D341Med (cell line): ENCODE results near the gene C15orf62.

Experiments used
- DNase-seq: peaks from one replicate; pipeline ENCODE4 v3.0.0; 2012; ENCODE audit warnings: low spot score

The C15orf62 gene, protein sequence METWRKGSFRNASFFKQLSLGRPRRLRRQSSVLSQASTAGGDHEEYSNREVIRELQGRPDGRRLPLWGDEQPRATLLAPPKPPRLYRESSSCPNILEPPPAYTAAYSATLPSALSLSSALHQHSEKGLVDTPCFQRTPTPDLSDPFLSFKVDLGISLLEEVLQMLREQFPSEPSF

DNA sequence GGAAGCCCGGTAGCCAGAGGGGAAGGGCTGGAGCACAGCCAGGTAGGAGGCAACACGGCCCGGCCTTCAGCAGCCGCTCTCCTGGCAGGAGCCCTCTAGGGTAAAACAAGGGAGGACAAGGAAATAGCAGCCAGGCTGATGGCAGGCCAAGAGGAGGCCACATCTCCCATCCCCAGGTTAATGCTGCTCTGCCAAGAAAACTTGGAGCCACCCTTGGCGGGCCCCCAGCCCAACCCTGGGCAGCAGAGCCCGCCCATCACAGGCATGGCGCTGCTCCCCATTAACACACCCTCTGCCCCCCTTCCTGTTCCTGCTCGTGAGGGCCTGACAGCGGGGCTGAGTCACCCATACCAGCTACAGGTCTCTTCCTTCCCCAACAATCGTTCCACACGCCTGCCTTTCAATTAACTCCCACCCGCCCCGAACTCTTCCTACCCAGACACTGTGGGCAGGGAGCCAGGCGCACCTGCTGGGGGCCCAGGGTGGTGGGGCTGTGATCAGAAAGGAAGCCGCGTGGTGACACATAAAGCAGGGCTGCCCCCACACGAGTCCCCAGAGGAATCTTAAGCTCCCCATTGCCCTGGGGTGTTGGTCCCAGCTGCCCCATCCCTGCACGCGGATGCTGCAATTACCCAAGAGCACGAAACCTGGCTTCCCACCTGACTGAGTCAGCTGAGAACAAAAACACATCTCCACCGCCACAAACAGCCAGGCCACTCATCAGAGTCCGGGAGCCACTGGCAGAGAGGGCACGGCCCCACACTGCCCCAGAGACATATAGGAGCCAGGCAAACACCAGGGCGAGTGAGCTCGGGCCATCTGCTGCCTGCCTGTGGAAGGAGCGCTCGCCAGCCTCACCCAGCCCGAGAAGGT lies at the start of gene C15orf62:
C15orf62 (plus strand) TSS at position 707 of the 873 bp plus-strand sequence. CDS start 516 bp downstream, outside the sequence.
- DNase-seq = peak; percentile 65

- no peak for DNase-seq
Measured at GRCh38 chr15:40721701-40722100, 48.1 kb upstream of the C15orf62 start.

GRCh38 chr15:40722354-40722753 lies 47.4 kb upstream of the C15orf62 start:
- no peak for DNase-seq

- no peak for DNase-seq
Measured at GRCh38 chr15:40722934-40723333, 46.8 kb upstream of the C15orf62 start.

DNA sequence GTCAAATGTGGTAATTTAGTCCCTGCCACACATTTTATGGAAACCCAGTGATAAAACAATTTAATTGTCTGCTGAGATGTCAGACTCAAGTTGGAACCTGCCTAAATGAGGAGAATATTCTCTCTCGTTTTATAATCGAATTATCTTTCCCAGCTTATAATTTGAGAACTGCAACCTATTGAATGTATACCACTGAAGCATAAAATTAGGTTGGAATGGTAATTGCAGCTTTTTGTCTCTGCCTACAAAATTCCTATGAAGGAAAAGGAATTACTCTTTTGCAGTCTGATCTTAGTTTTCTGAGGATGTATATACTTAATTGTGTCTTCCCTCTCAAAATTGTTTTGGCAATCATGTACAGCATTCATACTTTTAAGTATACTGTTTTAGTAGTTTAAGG lies 45.9 kb upstream of the C15orf62 start:
- no peak for DNase-seq

GRCh38 chr15:40731034-40731433 lies 38.7 kb upstream of the C15orf62 start:
- DNase-seq = no peak

- DNase-seq = no peak
Measured at GRCh38 chr15:40736575-40736974, 33.2 kb upstream of the C15orf62 start.

GRCh38 chr15:40737048-40737447 lies 32.7 kb upstream of the C15orf62 start:
- no peak for DNase-seq

DNA sequence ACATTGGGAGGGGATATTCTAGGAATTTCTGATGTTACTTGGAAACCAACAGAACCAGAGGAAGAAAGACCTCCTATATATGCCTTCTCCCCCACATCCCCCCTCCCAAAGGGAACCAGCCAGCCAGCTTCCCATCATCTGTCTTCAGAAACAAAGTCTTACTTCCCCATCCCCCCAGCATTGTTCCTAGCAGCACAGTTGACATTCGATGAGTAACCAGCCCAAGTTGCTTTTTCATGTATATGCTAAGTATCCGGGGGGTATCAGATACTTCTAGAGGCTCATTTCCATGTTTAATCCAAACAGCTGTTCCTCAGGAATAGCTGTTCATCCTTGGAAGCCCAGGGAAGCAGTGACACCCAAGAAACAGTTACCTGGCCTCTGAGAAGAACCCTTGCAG lies 30.7 kb upstream of the C15orf62 start:
- DNase-seq = no peak

DNA sequence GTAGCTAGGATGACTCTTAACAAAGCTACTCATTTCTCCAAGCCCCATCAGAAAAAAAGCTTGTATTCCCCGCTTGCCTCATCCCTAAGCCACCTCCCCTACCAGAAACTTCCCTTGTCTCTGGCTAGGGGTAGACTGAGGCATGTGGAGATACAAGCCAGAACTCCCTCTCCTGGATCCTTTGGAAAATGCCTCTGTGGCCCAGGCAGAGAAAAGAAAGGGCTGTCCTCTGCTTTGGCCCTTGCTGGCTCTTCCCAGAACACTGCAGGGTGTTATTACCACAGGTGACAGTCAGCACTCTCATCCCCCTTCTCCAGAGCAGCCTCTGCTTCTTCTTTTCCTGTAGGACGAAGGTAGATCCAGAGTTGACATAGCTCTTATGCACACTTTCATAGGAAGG lies 29.9 kb upstream of the C15orf62 start:
- no peak for DNase-seq

- DNase-seq = no peak
Measured at GRCh38 chr15:40743485-40743901, 26.3 kb upstream of the C15orf62 start.

DNA sequence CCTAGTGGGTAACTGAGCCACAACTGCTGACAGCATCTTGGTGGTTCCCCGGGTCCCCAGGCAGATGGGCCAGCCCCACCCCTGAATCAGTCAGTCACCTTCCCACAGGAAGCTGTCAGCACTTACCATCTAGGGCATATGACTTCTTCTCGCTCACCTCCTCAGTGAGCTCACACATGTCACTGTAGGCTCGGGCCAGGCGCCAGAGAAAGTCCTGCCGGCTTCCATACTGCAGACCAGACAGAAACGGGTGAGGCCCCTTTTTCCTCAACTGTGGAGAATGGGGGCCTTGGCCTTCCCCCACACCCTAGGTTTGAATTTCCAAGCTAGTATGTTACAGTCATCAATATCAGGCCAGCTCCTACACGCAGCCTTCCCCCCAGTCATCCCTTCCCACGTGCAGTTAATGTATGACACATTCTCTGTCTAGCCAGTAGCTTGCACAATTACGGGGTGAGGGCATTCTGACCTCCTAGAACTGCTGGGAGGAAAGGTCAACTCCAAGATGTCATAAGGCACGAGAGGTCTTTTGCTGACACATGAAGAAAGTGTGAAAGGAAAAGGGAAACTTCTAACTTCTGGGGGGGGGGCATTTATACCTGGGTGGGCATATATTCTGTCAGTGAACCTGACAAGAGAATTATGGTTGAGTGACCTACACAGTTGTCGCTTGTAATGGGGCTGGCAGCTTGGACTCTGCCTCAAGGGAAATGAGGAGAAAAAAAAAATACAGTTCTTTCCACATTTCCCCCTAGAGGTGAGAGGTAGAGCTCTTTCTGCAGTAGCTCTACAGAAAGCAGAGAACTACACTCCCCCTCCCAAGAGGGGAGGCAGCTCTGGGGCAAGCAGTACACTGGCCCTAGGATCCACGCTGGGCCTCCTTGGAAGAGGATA lies 25.6 kb upstream of the C15orf62 start:
- no peak for DNase-seq

DNA sequence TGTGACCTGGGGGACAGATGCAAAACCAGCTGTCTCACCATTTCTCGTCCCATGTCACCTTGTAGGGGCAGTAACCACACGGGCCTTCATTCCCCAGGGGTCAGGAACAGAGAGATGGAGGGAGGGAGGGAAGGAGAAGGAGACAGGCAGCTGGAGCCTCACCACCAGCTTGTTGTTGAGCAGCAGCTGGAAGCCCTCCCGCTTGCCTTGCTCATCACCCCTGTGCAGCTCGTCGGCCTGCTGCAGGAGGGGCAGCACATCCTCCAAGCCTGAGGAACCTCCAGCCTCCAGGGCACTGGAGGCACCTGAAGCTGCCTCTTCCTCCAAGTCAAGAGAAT lies 25.0 kb upstream of the C15orf62 start:
- DNase-seq = no peak

DNA sequence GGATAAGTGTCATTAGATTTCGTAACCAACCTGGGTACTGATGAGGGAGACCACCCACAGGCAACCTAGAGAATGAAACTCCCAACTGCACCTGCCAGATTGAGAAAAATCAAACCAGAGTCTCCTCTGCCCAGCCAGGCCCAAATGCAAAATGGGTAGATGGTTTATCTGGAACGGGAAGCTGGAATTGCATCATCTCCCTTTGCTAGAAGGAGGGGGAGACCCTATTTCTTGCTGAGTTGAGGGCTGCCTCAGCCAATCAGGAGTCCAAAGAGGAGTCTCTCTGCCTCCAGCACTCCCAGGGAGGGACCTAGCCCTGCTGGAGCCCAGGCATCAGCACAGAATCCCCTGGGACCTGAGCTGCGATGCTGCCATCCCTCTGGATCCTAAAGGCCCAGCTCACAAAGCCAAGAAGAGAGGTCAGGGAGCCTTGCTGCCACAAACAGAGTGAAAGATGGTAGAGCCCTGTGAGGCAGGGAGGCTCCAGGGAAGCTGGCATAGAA lies 22.8 kb upstream of the C15orf62 start:
- peak; percentile 41 for DNase-seq

GRCh38 chr15:40747685-40748631 lies 21.8 kb upstream of the C15orf62 start:
- DNase-seq = no peak

- DNase-seq = no peak
Measured at GRCh38 chr15:40749151-40749630, 20.6 kb upstream of the C15orf62 start.

DNA sequence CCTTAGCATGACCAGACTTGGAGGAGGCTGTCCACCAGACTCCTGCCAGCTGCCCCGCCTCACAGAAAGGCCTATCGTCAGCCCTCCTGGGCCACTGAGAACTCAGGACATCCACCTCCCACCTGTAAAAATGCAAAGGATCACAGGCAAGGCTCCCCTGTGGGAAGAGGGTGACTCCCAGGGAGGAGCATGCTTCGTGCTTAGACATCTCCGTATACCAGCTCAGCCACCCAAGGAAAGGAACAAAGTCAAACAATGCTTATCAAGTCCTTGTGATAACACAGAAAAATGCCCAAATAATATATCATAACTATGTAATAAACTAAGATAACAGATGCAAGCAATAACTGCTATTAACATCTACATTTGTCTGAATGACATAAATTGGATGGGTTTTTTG lies 18.9 kb upstream of the C15orf62 start:
- no peak for DNase-seq

DNA sequence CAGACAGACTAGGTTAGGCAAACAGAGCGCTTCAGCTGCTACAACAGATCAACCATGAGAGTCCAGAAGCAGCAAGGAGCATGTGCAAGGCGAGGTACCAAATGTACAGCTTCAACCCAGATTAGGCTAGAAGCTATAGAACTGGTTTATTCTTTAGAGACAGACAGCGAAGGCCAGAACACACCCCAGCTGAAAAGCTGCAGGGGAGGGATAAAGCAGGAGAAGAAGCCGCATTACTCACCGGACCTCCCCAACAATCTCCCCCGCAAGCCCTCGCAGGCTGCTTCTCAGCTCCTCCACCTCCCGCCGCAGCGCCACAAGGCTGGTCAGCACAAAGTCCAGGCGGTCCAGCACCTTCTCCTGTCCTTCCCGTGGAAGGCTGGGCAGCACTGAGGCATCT lies 18.0 kb upstream of the C15orf62 start:
- DNase-seq = no peak

DNA sequence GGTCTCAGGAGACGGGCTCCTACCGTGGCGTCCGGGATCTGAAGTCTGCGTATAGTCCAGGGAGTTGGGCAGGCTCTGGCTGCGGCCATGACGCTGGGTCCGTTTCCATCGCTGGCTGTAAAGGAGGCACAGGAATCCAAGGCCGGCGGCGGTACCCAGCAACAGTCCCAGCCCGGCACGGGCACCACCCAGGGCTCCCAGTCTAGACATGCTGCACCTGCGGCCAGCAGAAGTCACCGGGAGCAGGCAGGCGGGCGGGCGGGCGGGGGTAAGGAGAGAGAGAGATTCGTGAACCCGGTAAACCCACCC lies 15.3 kb upstream of the C15orf62 start:
- DNase-seq = peak; percentile 56

GRCh38 chr15:40754883-40755811 lies 14.6 kb upstream of the C15orf62 start, which contains the start of gene RMDN3:
RMDN3 (minus strand) TSS chr15:40755254; CDS start chr15:40754783, 471 bp downstream.
- DNase-seq = peak; percentile 99
